GM19193 (cell line): ENCODE results near the gene ABHD3.

ENCODE experiments used
- POLR2A ChIP-seq: IDR thresholded peaks from 4 replicates; pipeline ENCODE4 v1.6.1; 2011; ENCODE audit not compliant: insufficient read depth, insufficient read length; ENCODE audit errors: extremely low read depth

ABHD3 gene

GRCh38 chr18:21612125-21613039, 92.2 kb downstream of the ABHD3 start, which contains the start of gene SNRPD1:
Gene SNRPD1 (plus strand): TSS chr18:21612314. CDS start chr18:21612430, 116 bp downstream.
- peak; percentile 94 for TF ChIP-seq POLR2A

DNA sequence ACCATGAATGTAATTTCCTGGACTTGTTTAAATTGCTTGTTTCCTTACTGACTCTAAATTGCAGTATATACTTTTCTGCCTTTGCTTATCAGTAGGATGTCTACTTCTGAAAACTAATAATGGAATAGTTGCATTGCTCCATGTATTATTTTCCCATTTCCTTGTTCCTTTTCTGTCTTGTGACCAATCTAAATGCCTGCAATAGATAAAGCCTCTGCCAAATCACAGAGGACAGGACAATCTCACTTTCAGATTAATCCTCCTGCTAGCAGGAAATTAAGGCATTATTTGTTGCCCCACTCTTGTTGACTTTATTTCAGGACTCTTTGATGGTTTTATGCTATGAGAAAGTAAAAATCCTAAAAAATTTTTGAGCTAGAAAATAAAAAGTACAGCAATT, 99.4 kb downstream of the ABHD3 start:
- TF ChIP-seq POLR2A = no peak

- no peak for TF ChIP-seq POLR2A
These were observed 99.9 kb downstream of the ABHD3 start for GRCh38 chr18:21604671-21605070.

- no peak for TF ChIP-seq POLR2A
These were observed 102.3 kb downstream of the ABHD3 start for GRCh38 chr18:21602299-21602587.
